Epithelial cell of proximal tubule (primary cell): ENCODE measurements around the gene FHOD1. TPM values are rescaled to one million over a fixed set of nuclear protein-coding genes. Genes with fewer than 3 reads are reported as not detected.

Experiments
- DNase-seq: peaks from one replicate; pipeline ENCODE4 v3.0.0-alpha.2; 2011; ENCODE audit warnings: low read depth
- H3K4me3 ChIP-seq: 2 replicates; pipeline ENCODE4 v1.5.1; 2011; ENCODE audit warnings: low read depth, mild to moderate bottlenecking, low read length
- total RNA-seq: library from RNA; depleted of rRNA; stranded (reverse); fragments of >200 nt; gene quantifications from 2 replicates; pipeline ENCODE4 v1.2.3, GENCODE V29; 2015
- TF ChIP-seq, protein P1 (sequence below): conservative IDR thresholded peaks from 2 replicates; pipeline ENCODE4 v1.5.1; 2012; ENCODE audit warnings: low read depth, mild to moderate bottlenecking, low read length

Gene FHOD1
- total RNA-seq, 1 donor from 2014 or later = 20.1 TPM

DNA sequence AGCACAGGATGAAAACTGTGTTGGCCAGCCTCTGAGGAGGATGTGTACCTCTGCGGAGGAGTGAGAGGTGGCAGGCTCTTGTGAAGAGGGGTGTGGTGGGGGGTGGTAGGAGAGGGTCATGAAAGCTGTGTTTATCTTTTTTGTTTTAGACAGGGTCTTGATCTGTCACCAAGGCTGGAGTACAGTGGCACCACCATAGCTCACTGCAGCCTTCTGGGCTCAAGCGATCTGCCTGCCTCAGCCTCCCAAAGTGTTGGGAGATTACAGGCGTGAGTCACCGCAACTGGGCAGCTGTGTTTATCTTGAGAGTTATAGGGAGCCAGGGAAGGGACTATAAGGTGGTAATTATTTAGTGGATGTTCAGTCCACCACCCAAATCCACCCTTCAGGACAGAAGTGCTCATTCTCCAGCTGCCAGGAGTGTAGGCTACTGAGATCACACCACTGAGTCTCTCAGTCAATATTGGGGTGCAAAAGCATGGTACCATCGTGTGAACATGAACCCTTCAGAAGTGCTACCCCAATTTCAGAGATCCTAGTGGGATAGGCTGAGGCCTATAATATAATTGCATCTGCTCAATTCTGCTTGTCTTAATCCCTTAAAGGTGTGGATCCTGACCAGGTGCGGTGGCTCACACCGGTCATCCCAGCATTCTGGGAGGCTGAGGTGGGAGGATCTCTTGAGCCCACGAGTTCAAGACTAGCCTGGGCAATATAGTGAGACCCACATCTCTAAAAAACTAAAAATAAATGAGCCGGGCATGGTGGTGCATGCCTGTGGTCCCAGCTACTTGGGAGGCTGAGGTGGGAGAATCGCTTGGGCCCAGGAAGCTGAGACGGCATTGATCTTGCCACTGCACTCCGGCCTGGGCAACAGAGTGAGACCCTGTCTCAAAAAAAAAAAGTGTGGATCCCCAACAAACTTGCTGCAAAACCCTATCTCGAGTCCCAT lies 56.6 kb downstream of the FHOD1 start:
- no peak overlapping the region for H3K4me3 ChIP-seq
- TF ChIP-seq, protein P1, sequence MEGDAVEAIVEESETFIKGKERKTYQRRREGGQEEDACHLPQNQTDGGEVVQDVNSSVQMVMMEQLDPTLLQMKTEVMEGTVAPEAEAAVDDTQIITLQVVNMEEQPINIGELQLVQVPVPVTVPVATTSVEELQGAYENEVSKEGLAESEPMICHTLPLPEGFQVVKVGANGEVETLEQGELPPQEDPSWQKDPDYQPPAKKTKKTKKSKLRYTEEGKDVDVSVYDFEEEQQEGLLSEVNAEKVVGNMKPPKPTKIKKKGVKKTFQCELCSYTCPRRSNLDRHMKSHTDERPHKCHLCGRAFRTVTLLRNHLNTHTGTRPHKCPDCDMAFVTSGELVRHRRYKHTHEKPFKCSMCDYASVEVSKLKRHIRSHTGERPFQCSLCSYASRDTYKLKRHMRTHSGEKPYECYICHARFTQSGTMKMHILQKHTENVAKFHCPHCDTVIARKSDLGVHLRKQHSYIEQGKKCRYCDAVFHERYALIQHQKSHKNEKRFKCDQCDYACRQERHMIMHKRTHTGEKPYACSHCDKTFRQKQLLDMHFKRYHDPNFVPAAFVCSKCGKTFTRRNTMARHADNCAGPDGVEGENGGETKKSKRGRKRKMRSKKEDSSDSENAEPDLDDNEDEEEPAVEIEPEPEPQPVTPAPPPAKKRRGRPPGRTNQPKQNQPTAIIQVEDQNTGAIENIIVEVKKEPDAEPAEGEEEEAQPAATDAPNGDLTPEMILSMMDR = no peak
- DNase-seq = no peak

DNA sequence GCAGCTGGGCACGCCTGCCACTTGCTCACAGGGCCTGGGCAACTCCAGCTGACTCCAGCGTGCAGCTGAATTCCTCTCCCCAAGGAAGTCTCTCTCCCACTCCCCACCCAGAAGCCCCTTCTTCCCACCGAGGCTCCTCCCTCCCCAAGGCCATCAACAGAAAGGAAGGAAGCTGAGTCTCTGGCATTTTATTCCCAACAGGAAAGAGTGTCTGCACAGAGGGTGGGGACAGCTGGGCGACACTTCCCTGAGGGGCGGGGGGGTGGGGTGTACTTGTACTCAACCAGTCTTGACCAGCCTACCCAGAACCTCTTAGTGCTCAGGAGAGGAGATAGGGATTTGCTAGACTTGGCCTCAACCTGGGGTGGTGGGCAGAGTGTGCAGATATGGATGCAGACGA lies 57.2 kb downstream of the FHOD1 start, which contains the start of gene EXOC3L1:
Gene EXOC3L1, minus strand, starts transcription at position 96 of the 400 bp plus-strand sequence. CDS start 460 bp downstream, outside the sequence.
- TF ChIP-seq, protein P1 = no peak
- no peak for DNase-seq
- no peak within 1 kb of the TSS for H3K4me3 ChIP-seq

DNA sequence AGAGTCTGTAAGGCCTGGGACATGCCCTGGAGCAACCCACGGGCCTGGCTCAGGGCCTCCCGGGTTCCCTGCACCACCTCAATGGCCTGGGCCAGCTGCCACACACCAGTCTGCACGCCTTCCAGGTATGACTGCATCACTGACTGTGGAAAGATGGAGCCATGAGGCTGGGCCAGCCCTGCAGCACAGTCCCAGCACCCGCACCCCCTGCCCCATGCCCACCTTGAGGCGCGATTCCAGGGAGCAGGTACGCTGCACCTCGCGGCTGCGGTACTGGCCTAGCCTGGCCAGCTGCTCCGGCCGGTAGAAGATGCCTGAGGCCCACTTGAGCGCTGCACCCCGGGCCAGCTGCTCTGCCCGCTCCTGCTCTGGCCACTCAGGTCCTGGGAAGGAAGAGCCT lies 58.5 kb downstream of the FHOD1 start:
- no peak for DNase-seq
- TF ChIP-seq, protein P1 = no peak
- H3K4me3 ChIP-seq = no peak overlapping the region

DNA sequence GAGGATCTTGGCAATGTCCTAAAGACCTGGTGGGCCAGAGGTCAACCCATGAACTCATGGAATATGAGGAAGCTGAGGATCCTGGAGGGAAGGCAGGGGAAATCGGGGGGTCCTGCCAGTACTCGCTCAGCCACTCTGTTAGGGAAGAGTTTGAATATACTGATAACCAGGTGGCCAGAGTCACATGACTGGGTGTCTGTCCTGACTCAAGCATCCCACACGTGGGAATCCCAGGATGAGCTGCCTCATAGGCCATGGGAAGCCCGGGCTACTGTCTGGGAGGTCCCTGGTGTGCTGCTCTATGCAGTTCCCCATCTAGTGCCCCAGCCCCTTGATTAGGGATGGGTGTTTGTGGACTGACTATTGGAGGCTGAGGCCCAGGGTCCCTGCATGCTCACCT lies 59.0 kb downstream of the FHOD1 start:
- TF ChIP-seq, protein P1 = no peak
- no peak for DNase-seq
- no peak overlapping the region for H3K4me3 ChIP-seq

DNA sequence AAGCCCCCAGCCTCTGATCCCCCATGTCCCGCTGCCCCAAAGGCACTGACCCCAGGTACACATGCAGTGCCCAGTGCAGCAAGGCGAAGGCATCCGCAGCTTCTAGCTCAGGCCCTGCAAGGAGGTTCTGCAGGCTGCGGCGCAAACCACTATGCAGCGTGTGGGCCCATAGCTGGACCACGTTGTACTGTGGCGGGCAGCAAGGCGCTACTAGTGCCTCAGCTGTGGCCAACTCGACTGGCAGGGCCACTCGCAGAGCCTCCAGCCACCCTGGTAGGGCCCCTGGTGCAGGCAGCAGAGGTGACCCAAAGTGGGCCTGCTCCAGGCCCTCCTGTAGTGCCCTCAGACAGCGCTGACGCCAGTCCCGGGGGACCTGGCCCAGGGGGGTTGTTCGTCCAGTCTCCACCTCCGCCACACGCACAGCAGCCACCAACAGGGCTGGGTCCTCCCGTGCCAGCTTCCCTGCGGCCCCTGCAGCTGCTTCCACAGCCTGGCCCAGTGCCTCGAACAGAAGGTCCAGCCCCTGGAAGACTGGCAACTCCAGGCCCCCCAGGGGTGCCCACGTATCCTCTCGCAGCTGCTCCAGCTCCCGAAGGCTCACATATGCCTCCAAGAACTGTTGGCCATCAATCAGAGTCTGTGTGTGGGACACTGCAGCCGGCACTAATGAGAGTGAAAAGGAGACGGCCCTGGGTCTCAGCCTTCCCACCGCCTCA lies 59.9 kb downstream of the FHOD1 start:
- no peak for DNase-seq
- TF ChIP-seq, protein P1 = no peak
- H3K4me3 ChIP-seq = no peak overlapping the region

DNA sequence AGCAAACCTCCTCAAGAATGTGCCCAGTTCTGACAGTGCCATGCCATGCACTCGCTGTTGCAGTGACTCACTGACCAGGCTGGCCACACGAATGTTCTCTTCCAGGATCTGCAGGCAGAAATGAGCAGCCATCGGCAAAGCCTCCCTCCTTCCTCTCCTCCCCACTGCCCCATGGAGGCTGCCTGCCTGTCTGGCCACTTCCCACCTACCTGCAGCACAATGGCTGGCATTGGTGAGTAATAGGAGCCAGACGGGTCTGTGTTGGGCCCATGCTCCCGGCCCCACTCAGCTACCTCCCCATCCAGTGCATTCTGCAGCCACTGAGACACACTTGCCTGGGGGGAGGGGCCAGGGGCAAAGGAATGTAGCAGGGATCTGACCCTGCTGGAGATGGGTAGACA lies 60.7 kb downstream of the FHOD1 start:
- TF ChIP-seq, protein P1 = no peak
- H3K4me3 ChIP-seq = no peak overlapping the region
- no peak for DNase-seq
